ENCODE results near the gene APOA4. TPM values are rescaled to one million over a fixed set of nuclear protein-coding genes. Genes with fewer than 3 reads are reported as not detected.

The APOA4 gene
- total and polyA plus RNA-seq, 2 of the 13 experiments (the other 11 are each of a cell fraction or from before 2014, with no cell fraction given): 3.8 to 7.2 TPM

- 0 out of 2 replicates have a peak, but pooled peaks have one; percentile 40 for TF ChIP-seq DZIP1 (CRISPR knock-in tag; IDR thresholded peaks at IDR 0.05)
- peak; percentile 92 for TF ChIP-seq NCOA2 (CRISPR knock-in tag; IDR thresholded peaks at IDR 0.05)
- peak; percentile 64; the same call in 1 of the 2 replicates for TF ChIP-seq ZNF501 (CRISPR knock-in tag; IDR thresholded peaks at IDR 0.05)
- peak; percentile 42; the same call in 1 of the 2 replicates for TF ChIP-seq TCF7 (IDR thresholded peaks at IDR 0.05; ENCODE audit: low read depth)
- TF ChIP-seq POLR2G (IDR thresholded peaks at IDR 0.05; ENCODE audit: low read depth, low read length): peak; percentile 100
- TF ChIP-seq ZNF142 (CRISPR knock-in tag; IDR thresholded peaks at IDR 0.05): no peak; the same call in none of the 2 replicates
- peak; percentile 84 for TF ChIP-seq ZNF414 (CRISPR knock-in tag; IDR thresholded peaks at IDR 0.05)
- no peak for TF ChIP-seq DDIT3 (CRISPR knock-in tag; IDR thresholded peaks at IDR 0.05)
- no peak for TF ChIP-seq NFIB (CRISPR knock-in tag; IDR thresholded peaks at IDR 0.05; ENCODE audit: borderline replicate concordance)
- no peak for TF ChIP-seq ZNF17 (CRISPR knock-in tag; IDR thresholded peaks at IDR 0.05)
- peak; percentile 71; the same call in 1 of the 2 replicates for TF ChIP-seq REL (CRISPR knock-in tag; conservative IDR thresholded peaks at IDR 0.05)
- peak; percentile 53; the same call in 1 of the 2 replicates for TF ChIP-seq ZNF761 (CRISPR knock-in tag; conservative IDR thresholded peaks at IDR 0.05)
- no peak for TF ChIP-seq SRSF4 (IDR thresholded peaks at IDR 0.05; ENCODE audit: low read depth, low read length, poor library complexity, severe bottlenecking)
- TF ChIP-seq TSC22D2 (CRISPR knock-in tag; IDR thresholded peaks at IDR 0.05; ENCODE audit: borderline replicate concordance): peak; percentile 84
- peak; percentile 53; the same call in 1 of the 2 replicates for TF ChIP-seq WIZ (CRISPR knock-in tag; IDR thresholded peaks at IDR 0.05)
- TF ChIP-seq ZNF33B (CRISPR knock-in tag; IDR thresholded peaks at IDR 0.05): peak; percentile 92; the same call in 1 of the 2 replicates
- TF ChIP-seq ZFY (CRISPR knock-in tag; IDR thresholded peaks at IDR 0.05): peak; percentile 98
- peak; percentile 72; the same call in 1 of the 2 replicates for TF ChIP-seq RCOR2 (CRISPR knock-in tag; IDR thresholded peaks at IDR 0.05)
- peak; percentile 92 for TF ChIP-seq ZNF724P (CRISPR knock-in tag; IDR thresholded peaks at IDR 0.05; ENCODE audit: borderline replicate concordance)
- TF ChIP-seq ZFP37 (CRISPR knock-in tag; IDR thresholded peaks at IDR 0.05; ENCODE audit: borderline replicate concordance): no peak
Measured at GRCh38 chr11:116837231-116838091, 14.4 kb upstream of the APOA4 start, which contains the start of gene APOA1 (continued).

Measured in HepG2 (cell line).